ENCODE measurements around the gene FANCM. TPM values are rescaled to one million over a fixed set of nuclear protein-coding genes. Genes with fewer than 3 reads are reported as not detected.

Gene FANCM
- total RNA-seq, 4 donors from 2014 or later = 2.6 to 7.1 (median 3.2) TPM

- Histone ChIP-seq H3K9me3 (no peaks in the 10 kb centered on the region), H3K27me3 (no peaks in the 10 kb centered on the region), H3K4me1 (no peaks in the 10 kb centered on the region), H3K4me3 (no peak overlapping the region), H3K27ac (replicated peaks in 1 of 4) (no peak overlapping the region), H3K36me3 (peaks cover 47 to 96% (median 83%) of the 10 kb centered on the region in 4 donors)
- no peak for DNase-seq (ENCODE audit: extremely low spot score)
- TF ChIP-seq POLR2AphosphoS5 (IDR thresholded peaks at IDR 0.05) (no peak), POLR2A (IDR thresholded peaks at IDR 0.05; ENCODE audit: low read depth) (no peak), EP300 (IDR thresholded peaks at IDR 0.05) (no peak)
- TF ChIP-seq, protein P1, sequence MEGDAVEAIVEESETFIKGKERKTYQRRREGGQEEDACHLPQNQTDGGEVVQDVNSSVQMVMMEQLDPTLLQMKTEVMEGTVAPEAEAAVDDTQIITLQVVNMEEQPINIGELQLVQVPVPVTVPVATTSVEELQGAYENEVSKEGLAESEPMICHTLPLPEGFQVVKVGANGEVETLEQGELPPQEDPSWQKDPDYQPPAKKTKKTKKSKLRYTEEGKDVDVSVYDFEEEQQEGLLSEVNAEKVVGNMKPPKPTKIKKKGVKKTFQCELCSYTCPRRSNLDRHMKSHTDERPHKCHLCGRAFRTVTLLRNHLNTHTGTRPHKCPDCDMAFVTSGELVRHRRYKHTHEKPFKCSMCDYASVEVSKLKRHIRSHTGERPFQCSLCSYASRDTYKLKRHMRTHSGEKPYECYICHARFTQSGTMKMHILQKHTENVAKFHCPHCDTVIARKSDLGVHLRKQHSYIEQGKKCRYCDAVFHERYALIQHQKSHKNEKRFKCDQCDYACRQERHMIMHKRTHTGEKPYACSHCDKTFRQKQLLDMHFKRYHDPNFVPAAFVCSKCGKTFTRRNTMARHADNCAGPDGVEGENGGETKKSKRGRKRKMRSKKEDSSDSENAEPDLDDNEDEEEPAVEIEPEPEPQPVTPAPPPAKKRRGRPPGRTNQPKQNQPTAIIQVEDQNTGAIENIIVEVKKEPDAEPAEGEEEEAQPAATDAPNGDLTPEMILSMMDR (IDR thresholded peaks at IDR 0.05) = no peak
- 100% methylated on average over 3 of the region's 3 CpGs for WGBS
- intact Hi-C loops (cut with DNase I) = no loop called here
Measured at GRCh38 chr14:45123271-45123670, 12.5 kb upstream of the FANCM start.

GRCh38 chr14:45125754-45126153 is 10.0 kb upstream of the FANCM start:
- 90% methylated on average over 1 of the region's 2 CpGs for WGBS
- peaks cover 23 to 83% (median 61%) of the 10 kb centered on the region in 4 donors for H3K36me3 ChIP-seq
- peaks cover 6 to 10% (median 9%) of the 10 kb centered on the region in 4 donors for H3K4me1 ChIP-seq
- intact Hi-C loops (cut with DNase I) = no loop called here
- no peak for TF ChIP-seq POLR2A (IDR thresholded peaks at IDR 0.05; ENCODE audit: low read depth)
- no peak for TF ChIP-seq EP300 (IDR thresholded peaks at IDR 0.05)
- TF ChIP-seq POLR2AphosphoS5 (IDR thresholded peaks at IDR 0.05) = no peak
- TF ChIP-seq, protein P1 (IDR thresholded peaks at IDR 0.05) = no peak
- H3K27me3 ChIP-seq = no peaks in the 10 kb centered on the region
- no peak for DNase-seq (ENCODE audit: extremely low spot score)
- no peaks in the 10 kb centered on the region for H3K9me3 ChIP-seq
- no peak overlapping the region for H3K27ac ChIP-seq (replicated peaks in 1 of 4)
- H3K4me3 ChIP-seq = no peak overlapping the region

DNA sequence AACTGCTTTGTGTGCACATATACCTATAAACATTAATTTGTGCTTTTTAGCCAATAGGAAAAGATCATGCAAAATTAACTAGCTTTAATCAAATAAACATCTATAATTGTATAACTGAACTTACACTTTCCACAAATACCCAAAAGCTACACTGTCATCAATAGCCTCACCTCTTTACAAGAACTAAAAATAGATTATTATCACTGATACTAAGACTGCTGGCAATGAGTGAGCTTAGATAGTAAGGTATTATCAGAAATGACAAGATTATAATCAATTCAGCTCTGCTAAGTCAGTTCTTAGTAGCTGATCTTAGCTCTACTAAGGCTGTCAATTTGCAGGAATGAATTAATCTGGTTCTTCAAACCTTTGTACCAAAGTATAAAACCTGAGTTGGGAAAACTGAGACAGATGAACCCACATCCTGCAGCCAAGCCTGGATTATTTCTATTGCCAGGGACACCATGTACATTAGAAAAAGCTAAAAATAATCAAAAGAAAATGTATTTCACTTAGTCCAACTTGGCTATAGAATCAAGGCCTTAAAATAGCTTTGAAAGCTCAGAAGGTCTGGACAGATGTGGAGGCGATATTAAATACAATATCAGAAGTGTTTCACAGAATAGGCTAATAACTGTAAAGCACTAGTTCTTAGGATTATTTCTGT is 6.6 kb upstream of the FANCM start:
- DNase-seq (ENCODE audit: extremely low spot score) = no peak
- H3K36me3 ChIP-seq = peaks cover 7 to 49% (median 36%) of the 10 kb centered on the region in 4 donors
- WGBS = 83% methylated on average over 1 of the region's 1 CpG
- no peak for TF ChIP-seq POLR2A (IDR thresholded peaks at IDR 0.05; ENCODE audit: low read depth)
- no peak for TF ChIP-seq EP300 (IDR thresholded peaks at IDR 0.05)
- TF ChIP-seq, protein P1 (IDR thresholded peaks at IDR 0.05) = no peak
- TF ChIP-seq POLR2AphosphoS5 (IDR thresholded peaks at IDR 0.05) = no peak
- H3K4me1 ChIP-seq = peaks cover 16 to 31% (median 26%) of the 10 kb centered on the region in 4 donors
- no peaks in the 10 kb centered on the region for H3K27me3 ChIP-seq
- H3K4me3 ChIP-seq = no peak overlapping the region
- intact Hi-C loops (cut with DNase I) = no loop called here
- H3K9me3 ChIP-seq = no peaks in the 10 kb centered on the region
- no peak overlapping the region for H3K27ac ChIP-seq (replicated peaks in 1 of 4)

- peak overlapping the region; percentile 70 to 86 (median 74) for H3K4me3 ChIP-seq
- no peaks in the 10 kb centered on the region for H3K27me3 ChIP-seq
- under 1% methylated on average over 9 of the region's 9 CpGs for WGBS
- intact Hi-C loops (cut with DNase I) = loop anchor here (2.0 to 5.0 kb wide), 3 partner anchors 51 to 171 kb away; partner anchors contain the start of genes MIS18BP1, PRPF39 and TOGARAM1
- H3K9me3 ChIP-seq = no peaks in the 10 kb centered on the region
- peak overlapping the region; percentile 83 to 90 (median 86) for H3K27ac ChIP-seq (replicated peaks in 1 of 4)
- H3K36me3 ChIP-seq = peaks cover 0 to 8% (median 0%) of the 10 kb centered on the region in 4 donors
- peaks cover 22 to 52% (median 47%) of the 10 kb centered on the region in 4 donors for H3K4me1 ChIP-seq
- no peak for DNase-seq (ENCODE audit: extremely low spot score)
- TF ChIP-seq, protein P1 (IDR thresholded peaks at IDR 0.05) = no peak
- no peak for TF ChIP-seq POLR2AphosphoS5 (IDR thresholded peaks at IDR 0.05)
- no peak for TF ChIP-seq EP300 (IDR thresholded peaks at IDR 0.05)
- no peak for TF ChIP-seq POLR2A (IDR thresholded peaks at IDR 0.05; ENCODE audit: low read depth)
Measured at GRCh38 chr14:45133683-45134050, 2.1 kb upstream of the FANCM start.
